H1 (cell line): ENCODE results near the gene AXIN2. TPM values are rescaled to one million over a fixed set of nuclear protein-coding genes. Genes with fewer than 3 reads are reported as not detected.

ENCODE experiments used
- EP300 ChIP-seq, 2 experiments: IDR thresholded peaks; 1 replicate in 1 of 2; 2 replicates in 1 of 2; pipeline ENCODE4 v1.6.1; 2011 to 2012; ENCODE audit warnings: low read depth in 2 of 2, low read length in 2 of 2, mild to moderate bottlenecking in 2 of 2, borderline replicate concordance in 1 of 2, inconsistent platforms in 1 of 2, moderate library complexity in 1 of 2
- TCF12 ChIP-seq: IDR thresholded peaks from 2 replicates; pipeline ENCODE4 v1.6.1; 2011; ENCODE audit warnings: low read depth, mild to moderate bottlenecking, low read length
- polyA plus RNA-seq, 7 experiments: library from polyadenylated mRNA; depleted of rRNA in 3 of 7; stranded (reverse) in 5 of 7; unstranded in 2 of 7; fragments of >200 nt in 5 of 7; fragments of 200-250 nt in 2 of 7; gene quantifications; 1 replicate in 5 of 7; 2 replicates in 1 of 7; 4 replicates in 1 of 7; pipeline versions ENCODE4 v1.2.1 to v1.2.3, GENCODE V29; 2011 to 2013; ENCODE audit warnings: missing spikeins in 2 of 7, mixed read lengths in 2 of 7
- total RNA-seq: library from RNA; stranded (reverse); fragmentation: NEBNext Ultra II Directional; extraction: Animal tissue kit (Norgen Biotek cat#: 25700); gene quantifications from 2 replicates; pipeline ENCODE4 v1.2.1, GENCODE V29; 2021
- TF ChIP-seq, protein P1 (sequence below): fragments of 300-600 bp; sonication (generic); IDR thresholded peaks from 2 replicates; pipeline ENCODE4 v1.7.1; 2012; ENCODE audit warnings: low read length, moderate library complexity, mild to moderate bottlenecking, inconsistent platforms; ENCODE audit not compliant: insufficient replicate concordance
- TF ChIP-seq, protein P2 (sequence below): IDR thresholded peaks from 2 replicates; pipeline ENCODE4 v1.6.1; 2012; ENCODE audit warnings: low read length, inconsistent platforms

Gene AXIN2
- total and polyA plus RNA-seq, 2 of the 8 experiments (the other 6 are each of a cell fraction or from before 2014, with no cell fraction given): 17.7 to 33.4 TPM

DNA sequence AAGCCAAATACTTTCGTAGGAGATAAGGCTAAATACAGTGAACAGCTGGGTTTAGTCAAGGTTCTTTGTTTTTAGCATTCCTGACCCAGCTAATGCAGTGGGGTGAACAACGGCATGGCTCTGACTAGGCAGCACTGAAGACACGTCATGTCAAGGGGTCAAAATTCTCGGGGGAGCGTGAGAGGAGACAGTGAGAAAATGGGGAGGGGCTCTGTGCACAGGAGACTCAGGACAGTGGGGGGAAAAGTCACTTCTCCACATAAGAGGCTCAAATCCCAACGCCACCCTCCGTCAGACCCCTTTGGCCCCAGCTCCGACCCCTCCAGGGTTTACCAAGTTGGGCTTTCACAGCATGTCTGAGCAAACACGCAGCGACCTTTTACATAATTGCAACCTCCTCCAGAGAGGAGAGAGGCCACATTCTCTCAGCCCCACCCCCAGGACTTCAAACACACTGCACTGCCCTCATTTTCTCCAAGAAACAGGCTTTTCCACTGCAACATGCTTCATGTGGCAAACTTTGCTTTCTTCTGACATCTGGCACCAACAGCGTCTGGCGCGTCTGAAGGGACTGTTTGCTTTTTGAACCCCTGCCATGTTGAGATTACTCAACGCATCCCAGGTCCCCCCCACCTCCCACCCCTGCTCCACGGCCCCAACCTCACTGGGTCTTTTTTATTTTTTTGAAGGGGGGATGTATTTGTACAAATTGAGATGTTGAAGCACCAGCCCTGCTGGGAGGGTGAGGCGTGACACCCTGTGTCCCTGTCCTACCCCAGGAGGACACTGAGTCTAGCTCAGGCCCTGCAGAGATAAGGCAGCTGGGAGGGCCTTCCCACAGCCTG lies 30.0 kb downstream of the AXIN2 start (continued):
- TF ChIP-seq, protein P1, sequence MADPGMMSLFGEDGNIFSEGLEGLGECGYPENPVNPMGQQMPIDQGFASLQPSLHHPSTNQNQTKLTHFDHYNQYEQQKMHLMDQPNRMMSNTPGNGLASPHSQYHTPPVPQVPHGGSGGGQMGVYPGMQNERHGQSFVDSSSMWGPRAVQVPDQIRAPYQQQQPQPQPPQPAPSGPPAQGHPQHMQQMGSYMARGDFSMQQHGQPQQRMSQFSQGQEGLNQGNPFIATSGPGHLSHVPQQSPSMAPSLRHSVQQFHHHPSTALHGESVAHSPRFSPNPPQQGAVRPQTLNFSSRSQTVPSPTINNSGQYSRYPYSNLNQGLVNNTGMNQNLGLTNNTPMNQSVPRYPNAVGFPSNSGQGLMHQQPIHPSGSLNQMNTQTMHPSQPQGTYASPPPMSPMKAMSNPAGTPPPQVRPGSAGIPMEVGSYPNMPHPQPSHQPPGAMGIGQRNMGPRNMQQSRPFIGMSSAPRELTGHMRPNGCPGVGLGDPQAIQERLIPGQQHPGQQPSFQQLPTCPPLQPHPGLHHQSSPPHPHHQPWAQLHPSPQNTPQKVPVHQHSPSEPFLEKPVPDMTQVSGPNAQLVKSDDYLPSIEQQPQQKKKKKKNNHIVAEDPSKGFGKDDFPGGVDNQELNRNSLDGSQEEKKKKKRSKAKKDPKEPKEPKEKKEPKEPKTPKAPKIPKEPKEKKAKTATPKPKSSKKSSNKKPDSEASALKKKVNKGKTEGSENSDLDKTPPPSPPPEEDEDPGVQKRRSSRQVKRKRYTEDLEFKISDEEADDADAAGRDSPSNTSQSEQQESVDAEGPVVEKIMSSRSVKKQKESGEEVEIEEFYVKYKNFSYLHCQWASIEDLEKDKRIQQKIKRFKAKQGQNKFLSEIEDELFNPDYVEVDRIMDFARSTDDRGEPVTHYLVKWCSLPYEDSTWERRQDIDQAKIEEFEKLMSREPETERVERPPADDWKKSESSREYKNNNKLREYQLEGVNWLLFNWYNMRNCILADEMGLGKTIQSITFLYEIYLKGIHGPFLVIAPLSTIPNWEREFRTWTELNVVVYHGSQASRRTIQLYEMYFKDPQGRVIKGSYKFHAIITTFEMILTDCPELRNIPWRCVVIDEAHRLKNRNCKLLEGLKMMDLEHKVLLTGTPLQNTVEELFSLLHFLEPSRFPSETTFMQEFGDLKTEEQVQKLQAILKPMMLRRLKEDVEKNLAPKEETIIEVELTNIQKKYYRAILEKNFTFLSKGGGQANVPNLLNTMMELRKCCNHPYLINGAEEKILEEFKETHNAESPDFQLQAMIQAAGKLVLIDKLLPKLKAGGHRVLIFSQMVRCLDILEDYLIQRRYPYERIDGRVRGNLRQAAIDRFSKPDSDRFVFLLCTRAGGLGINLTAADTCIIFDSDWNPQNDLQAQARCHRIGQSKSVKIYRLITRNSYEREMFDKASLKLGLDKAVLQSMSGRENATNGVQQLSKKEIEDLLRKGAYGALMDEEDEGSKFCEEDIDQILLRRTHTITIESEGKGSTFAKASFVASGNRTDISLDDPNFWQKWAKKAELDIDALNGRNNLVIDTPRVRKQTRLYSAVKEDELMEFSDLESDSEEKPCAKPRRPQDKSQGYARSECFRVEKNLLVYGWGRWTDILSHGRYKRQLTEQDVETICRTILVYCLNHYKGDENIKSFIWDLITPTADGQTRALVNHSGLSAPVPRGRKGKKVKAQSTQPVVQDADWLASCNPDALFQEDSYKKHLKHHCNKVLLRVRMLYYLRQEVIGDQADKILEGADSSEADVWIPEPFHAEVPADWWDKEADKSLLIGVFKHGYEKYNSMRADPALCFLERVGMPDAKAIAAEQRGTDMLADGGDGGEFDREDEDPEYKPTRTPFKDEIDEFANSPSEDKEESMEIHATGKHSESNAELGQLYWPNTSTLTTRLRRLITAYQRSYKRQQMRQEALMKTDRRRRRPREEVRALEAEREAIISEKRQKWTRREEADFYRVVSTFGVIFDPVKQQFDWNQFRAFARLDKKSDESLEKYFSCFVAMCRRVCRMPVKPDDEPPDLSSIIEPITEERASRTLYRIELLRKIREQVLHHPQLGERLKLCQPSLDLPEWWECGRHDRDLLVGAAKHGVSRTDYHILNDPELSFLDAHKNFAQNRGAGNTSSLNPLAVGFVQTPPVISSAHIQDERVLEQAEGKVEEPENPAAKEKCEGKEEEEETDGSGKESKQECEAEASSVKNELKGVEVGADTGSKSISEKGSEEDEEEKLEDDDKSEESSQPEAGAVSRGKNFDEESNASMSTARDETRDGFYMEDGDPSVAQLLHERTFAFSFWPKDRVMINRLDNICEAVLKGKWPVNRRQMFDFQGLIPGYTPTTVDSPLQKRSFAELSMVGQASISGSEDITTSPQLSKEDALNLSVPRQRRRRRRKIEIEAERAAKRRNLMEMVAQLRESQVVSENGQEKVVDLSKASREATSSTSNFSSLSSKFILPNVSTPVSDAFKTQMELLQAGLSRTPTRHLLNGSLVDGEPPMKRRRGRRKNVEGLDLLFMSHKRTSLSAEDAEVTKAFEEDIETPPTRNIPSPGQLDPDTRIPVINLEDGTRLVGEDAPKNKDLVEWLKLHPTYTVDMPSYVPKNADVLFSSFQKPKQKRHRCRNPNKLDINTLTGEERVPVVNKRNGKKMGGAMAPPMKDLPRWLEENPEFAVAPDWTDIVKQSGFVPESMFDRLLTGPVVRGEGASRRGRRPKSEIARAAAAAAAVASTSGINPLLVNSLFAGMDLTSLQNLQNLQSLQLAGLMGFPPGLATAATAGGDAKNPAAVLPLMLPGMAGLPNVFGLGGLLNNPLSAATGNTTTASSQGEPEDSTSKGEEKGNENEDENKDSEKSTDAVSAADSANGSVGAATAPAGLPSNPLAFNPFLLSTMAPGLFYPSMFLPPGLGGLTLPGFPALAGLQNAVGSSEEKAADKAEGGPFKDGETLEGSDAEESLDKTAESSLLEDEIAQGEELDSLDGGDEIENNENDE: no peak
- TF ChIP-seq, protein P2, sequence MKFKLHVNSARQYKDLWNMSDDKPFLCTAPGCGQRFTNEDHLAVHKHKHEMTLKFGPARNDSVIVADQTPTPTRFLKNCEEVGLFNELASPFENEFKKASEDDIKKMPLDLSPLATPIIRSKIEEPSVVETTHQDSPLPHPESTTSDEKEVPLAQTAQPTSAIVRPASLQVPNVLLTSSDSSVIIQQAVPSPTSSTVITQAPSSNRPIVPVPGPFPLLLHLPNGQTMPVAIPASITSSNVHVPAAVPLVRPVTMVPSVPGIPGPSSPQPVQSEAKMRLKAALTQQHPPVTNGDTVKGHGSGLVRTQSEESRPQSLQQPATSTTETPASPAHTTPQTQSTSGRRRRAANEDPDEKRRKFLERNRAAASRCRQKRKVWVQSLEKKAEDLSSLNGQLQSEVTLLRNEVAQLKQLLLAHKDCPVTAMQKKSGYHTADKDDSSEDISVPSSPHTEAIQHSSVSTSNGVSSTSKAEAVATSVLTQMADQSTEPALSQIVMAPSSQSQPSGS: no peak
- TF ChIP-seq TCF12 (no peak), EP300 (IDR thresholded peaks at IDR 0.05; ENCODE audit: borderline replicate concordance in 1 of 2, low read depth in 2 of 2, low read length in 2 of 2) (no peak)
